Activated CD4-positive, alpha-beta memory T cell treated with anti-CD3 and anti-CD28 coated beads, Interleukin-2, amount 10 ng/mL, durations not matched to agents 7 days and 5 days (primary cell): ENCODE data around the gene GP5. TPM values are rescaled to one million over a fixed set of nuclear protein-coding genes. Genes with fewer than 3 reads are reported as not detected.

Experiments used
- CTCF ChIA-PET: fragments of 350-600 bp; sonication (Branson Sonifier 250); formaldehyde crosslinking; loops from one replicate; lab custom pipeline; 2021; ENCODE audit warnings: antibody characterized with exemption, inconsistent platforms; lab: Charles Lee
- POLR2A ChIA-PET: fragments of 350-600 bp; sonication (Branson Sonifier 250); formaldehyde crosslinking; loops from one replicate; lab custom pipeline; 2021; ENCODE audit warnings: antibody characterized with exemption; lab: Charles Lee
- DNase-seq: peaks from one replicate; pipeline ENCODE4 v3.0.0-alpha.2; 2020
- H3K27ac Mint-ChIP-seq: one replicate; pipeline ENCODE4 v1.8.0; 2021; ENCODE audit warnings: mild to moderate bottlenecking, mixed read lengths
- H3K27me3 Mint-ChIP-seq: one replicate; pipeline ENCODE4 v1.8.0; 2021; ENCODE audit warnings: mixed read lengths
- H3K36me3 Mint-ChIP-seq: one replicate; pipeline ENCODE4 v1.8.0; 2021; ENCODE audit warnings: low read depth, mixed read lengths
- H3K4me1 Mint-ChIP-seq: one replicate; pipeline ENCODE4 v1.8.0; 2021; ENCODE audit warnings: mixed read lengths
- H3K4me3 Mint-ChIP-seq: one replicate; pipeline ENCODE4 v1.8.0; 2021; ENCODE audit warnings: mild to moderate bottlenecking, mixed read lengths
- H3K9me3 Mint-ChIP-seq: one replicate; pipeline ENCODE4 v1.8.0; 2021; ENCODE audit warnings: mixed read lengths
- total RNA-seq, 2 experiments: library from RNA; stranded (reverse); gene quantifications; one replicate each; pipeline ENCODE4 v1.2.3, GENCODE V29; 2021

GP5 gene
- total RNA-seq, 2 experiments from 2014 or later, result 1.3 TPM

DNA sequence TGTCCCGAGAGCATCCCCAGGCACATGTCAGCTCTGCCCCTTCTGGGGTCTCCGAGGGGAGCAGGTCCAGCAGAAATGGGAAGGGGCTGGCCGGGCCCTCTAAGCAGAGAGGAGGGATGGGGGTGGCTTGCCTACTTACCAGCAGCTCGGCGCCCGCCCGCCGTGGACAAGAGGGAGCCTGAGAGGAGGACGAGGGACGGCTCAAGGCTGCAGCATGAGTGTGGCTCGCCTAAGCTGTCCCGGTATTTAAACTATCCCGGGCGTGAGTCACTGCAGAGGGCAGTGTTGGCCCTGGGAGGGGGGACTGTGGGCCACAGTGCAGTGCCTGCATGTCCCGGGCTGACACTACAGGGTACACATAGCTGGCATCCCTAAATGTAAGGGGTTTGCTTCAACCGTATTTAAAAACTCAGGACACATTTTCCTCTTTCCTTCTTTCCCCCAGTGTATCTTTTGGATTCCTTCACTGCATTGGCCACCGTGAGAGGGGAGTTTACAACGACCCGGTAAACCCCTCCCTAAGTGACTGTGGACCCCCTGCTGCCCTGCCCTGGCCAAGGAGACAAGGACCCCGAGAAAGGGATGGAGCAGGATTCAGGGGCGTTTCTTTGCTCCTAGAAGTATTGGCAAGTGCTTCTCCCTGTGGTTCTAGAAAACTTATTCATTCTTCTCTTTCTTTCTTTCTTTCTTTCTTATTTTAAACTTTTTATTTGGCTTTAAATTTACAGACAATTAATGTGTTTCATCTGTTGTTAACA, 29.4 kb downstream of the GP5 start, which contains the start of gene LRRC15:
Gene LRRC15, minus strand, starts transcription at position 222 of the 758 bp plus-strand sequence. CDS start 8,700 bp downstream, outside the sequence.
- H3K27ac Mint-ChIP-seq, result no peak within 1 kb of the TSS
- H3K4me1 Mint-ChIP-seq, result no peaks in the 10 kb centered on the region
- no peaks in the 10 kb centered on the region for H3K36me3 Mint-ChIP-seq
- ChIA-PET CTCF (interaction anchor here (1.5 kb wide), 1 partner anchor 26 kb away, joined by 6 read pairs; no protein-coding TSS in a partner anchor), POLR2A (no interaction called here)
- H3K4me3 Mint-ChIP-seq, result no peak within 1 kb of the TSS
- H3K9me3 Mint-ChIP-seq, result no peaks in the 10 kb centered on the region
- peaks cover 36% of the 10 kb centered on the region for H3K27me3 Mint-ChIP-seq
- DNase-seq, result no peak

DNA sequence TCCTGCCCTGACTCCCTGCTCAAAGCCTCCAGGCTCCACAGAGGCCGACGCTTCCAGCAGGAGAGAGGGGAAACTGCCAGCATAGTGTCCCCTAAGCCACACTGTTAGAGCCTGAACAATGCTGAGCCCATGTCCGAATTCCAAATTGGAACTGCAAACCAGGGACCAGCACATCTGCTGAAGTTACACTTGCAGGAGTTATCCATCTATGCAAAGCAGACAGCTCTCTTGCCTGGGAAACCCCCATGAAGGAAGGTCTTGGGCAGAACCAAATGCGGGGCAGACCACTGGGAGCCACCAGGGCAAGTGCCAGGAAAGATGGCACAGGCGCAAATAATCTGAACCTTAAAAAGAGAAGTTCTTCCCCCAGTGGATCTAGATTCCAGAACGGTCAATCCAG, 30.1 kb downstream of the GP5 start:
- Mint-ChIP-seq H3K36me3 (no peaks in the 10 kb centered on the region), H3K9me3 (no peaks in the 10 kb centered on the region), H3K27ac (no peak overlapping the region), H3K4me3 (no peak overlapping the region), H3K27me3 (peaks cover 39% of the 10 kb centered on the region), H3K4me1 (no peaks in the 10 kb centered on the region)
- ChIA-PET POLR2A (no interaction called here), CTCF (interaction anchor here (1.5 kb wide), 1 partner anchor 25 kb away, joined by 6 read pairs; no protein-coding TSS in a partner anchor)
- DNase-seq, result no peak

DNA sequence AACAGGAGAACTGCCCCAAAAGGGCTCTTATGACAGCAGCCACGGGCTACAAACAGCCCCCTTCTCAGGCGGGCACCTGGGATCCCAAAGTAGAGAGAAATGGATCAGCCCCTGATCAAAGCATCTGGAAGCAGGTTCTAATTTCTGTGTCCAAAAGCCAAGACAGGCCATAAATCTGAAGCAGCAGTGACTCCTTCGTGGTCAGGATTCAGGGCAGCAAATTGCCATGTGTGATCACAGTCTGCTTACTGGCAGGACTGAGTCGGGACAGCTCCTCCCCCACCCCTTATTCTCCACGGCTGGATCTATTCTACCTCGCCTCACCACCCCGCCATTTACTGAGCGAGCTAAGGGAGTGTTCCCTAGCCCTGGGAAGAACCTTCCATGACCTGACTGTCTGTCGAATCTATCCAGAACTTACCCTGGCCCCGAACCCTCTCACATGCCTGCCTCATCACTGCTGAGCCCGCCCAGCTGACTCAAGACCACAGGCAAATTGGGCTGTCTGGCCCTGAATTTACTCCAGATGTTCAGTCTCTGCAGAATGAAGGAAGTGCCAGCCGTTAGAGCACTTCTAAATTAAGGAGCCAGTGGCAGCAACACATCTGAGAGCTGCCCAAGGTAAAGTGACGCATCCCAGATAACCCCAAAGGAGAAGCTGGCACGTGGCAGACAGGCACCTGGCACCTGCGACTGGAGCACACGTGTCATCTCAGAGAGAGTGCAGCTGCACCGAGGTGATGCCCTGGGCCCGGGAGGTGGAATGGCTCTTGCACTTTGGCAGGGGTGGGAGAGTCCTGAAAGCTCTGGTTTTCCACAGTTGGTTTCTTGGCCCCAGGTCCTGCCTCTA, 30.8 kb downstream of the GP5 start:
- POLR2A ChIA-PET, result no interaction called here
- H3K4me1 Mint-ChIP-seq, result no peaks in the 10 kb centered on the region
- H3K9me3 Mint-ChIP-seq, result no peaks in the 10 kb centered on the region
- peaks cover 45% of the 10 kb centered on the region for H3K27me3 Mint-ChIP-seq
- CTCF ChIA-PET, result interaction anchor here (1.5 to 1.6 kb wide), 2 partner anchors 24 kb away, joined by 3 to 6 read pairs; no protein-coding TSS in a partner anchor
- DNase-seq, result no peak
- no peak overlapping the region for H3K4me3 Mint-ChIP-seq
- H3K36me3 Mint-ChIP-seq, result no peaks in the 10 kb centered on the region
- H3K27ac Mint-ChIP-seq, result no peak overlapping the region

- ChIA-PET POLR2A (no interaction called here), CTCF (interaction anchor here (0.7 kb wide), 1 partner anchor 22 kb away, joined by 4 read pairs; no protein-coding TSS in a partner anchor)
- H3K27me3 Mint-ChIP-seq, result peaks cover 45% of the 10 kb centered on the region
- H3K27ac Mint-ChIP-seq, result no peak overlapping the region
- H3K9me3 Mint-ChIP-seq, result no peaks in the 10 kb centered on the region
- H3K4me1 Mint-ChIP-seq, result no peaks in the 10 kb centered on the region
- no peak for DNase-seq
- no peaks in the 10 kb centered on the region for H3K36me3 Mint-ChIP-seq
- H3K4me3 Mint-ChIP-seq, result no peak overlapping the region
These were observed 33.0 kb downstream of the GP5 start for GRCh38 chr3:194365978-194366490.

- Mint-ChIP-seq H3K4me1 (no peaks in the 10 kb centered on the region), H3K4me3 (no peak overlapping the region), H3K36me3 (no peaks in the 10 kb centered on the region), H3K9me3 (no peaks in the 10 kb centered on the region), H3K27me3 (peaks cover 43% of the 10 kb centered on the region), H3K27ac (no peak overlapping the region)
- DNase-seq, result no peak
- CTCF ChIA-PET, result interaction anchor here (0.7 kb wide), 1 partner anchor 22 kb away, joined by 4 read pairs; no protein-coding TSS in a partner anchor
- POLR2A ChIA-PET, result no interaction called here
These were observed 33.5 kb downstream of the GP5 start for GRCh38 chr3:194365526-194365925.

- Mint-ChIP-seq H3K27ac (no peak overlapping the region), H3K4me3 (no peak overlapping the region), H3K27me3 (peaks cover 38% of the 10 kb centered on the region), H3K9me3 (no peaks in the 10 kb centered on the region), H3K4me1 (no peaks in the 10 kb centered on the region), H3K36me3 (no peaks in the 10 kb centered on the region)
- ChIA-PET CTCF (interaction anchor here (0.6 to 0.7 kb wide), 2 partner anchors 21 to 130 kb away, joined by 4 read pairs; no protein-coding TSS in a partner anchor), POLR2A (interaction anchor here (1.4 kb wide), 1 partner anchor 33 kb away, joined by 3 read pairs; no protein-coding TSS in a partner anchor)
- no peak for DNase-seq
These were observed 34.2 kb downstream of the GP5 start for GRCh38 chr3:194364652-194365434.

- Mint-ChIP-seq H3K27ac (no peak overlapping the region), H3K27me3 (peaks cover 33% of the 10 kb centered on the region), H3K9me3 (no peaks in the 10 kb centered on the region), H3K4me3 (no peak overlapping the region), H3K4me1 (no peaks in the 10 kb centered on the region), H3K36me3 (no peaks in the 10 kb centered on the region)
- POLR2A ChIA-PET, result interaction anchor here (1.2 to 1.4 kb wide), 2 partner anchors 10 to 34 kb away, joined by 3 read pairs; no protein-coding TSS in a partner anchor
- DNase-seq, result no peak
- CTCF ChIA-PET, result interaction anchor here (2.2 kb wide), 1 partner anchor 20 kb away, joined by 7 read pairs; no protein-coding TSS in a partner anchor
These were observed 34.8 kb downstream of the GP5 start for GRCh38 chr3:194364314-194364651.

GRCh38 chr3:194360568-194360967, 38.5 kb downstream of the GP5 start:
- Mint-ChIP-seq H3K9me3 (no peaks in the 10 kb centered on the region), H3K36me3 (no peaks in the 10 kb centered on the region), H3K4me3 (no peak overlapping the region), H3K27ac (no peak overlapping the region), H3K27me3 (peaks cover 23% of the 10 kb centered on the region), H3K4me1 (no peaks in the 10 kb centered on the region)
- ChIA-PET CTCF (no interaction called here), POLR2A (no interaction called here)
- DNase-seq, result no peak

DNA sequence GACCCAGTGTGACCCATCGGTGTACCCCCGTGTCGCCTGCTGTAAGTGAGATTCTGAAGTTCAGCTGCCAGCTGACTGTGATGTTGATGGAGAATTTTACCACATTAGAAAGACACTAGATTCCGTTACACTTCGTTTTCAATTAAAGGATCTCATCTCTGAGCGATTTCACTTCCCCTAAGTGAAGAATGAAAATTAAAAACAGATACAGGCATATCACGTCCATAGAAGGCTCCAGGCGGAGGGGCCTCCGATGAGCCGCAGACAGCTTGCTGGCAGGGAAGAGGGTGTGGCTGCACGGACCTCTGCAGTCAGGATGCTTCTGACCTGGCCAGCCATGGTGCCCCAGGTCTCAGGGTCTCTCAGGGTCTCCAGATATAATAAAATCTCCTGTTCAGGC, 41.4 kb downstream of the GP5 start:
- CTCF ChIA-PET, result interaction anchor here (1.2 kb wide), 1 partner anchor 37 kb away, joined by 3 read pairs; no protein-coding TSS in a partner anchor
- Mint-ChIP-seq H3K27me3 (peaks cover 13% of the 10 kb centered on the region), H3K36me3 (no peaks in the 10 kb centered on the region), H3K4me3 (no peak overlapping the region), H3K4me1 (no peaks in the 10 kb centered on the region), H3K27ac (no peak overlapping the region), H3K9me3 (no peaks in the 10 kb centered on the region)
- POLR2A ChIA-PET, result no interaction called here
- no peak for DNase-seq

DNA sequence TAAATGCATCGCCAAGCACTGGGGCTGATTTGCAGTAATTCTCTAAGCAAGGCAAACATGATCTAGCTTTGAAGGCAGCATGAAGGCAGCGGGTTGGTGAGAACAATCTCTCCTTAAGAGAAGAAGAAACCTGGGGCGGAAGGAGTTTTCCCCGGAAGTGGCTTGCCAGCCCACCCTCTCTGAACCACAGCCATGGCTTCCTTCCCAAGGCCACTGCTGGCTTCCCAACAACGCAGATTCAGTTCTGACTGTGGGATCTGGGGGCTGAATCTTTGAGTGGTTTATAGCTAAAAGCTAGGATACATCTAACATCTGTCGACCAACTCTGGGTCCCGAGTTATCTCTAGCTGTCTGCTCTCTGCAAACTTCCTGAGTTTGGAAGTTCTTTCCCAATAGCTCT, 43.7 kb downstream of the GP5 start:
- Mint-ChIP-seq H3K36me3 (no peaks in the 10 kb centered on the region), H3K27me3 (peaks cover 11% of the 10 kb centered on the region), H3K9me3 (no peaks in the 10 kb centered on the region), H3K4me3 (no peak overlapping the region), H3K27ac (no peak overlapping the region), H3K4me1 (no peaks in the 10 kb centered on the region)
- DNase-seq, result no peak
- ChIA-PET POLR2A (no interaction called here), CTCF (interaction anchor here (1.4 to 2.3 kb wide), 2 partner anchors 12 to 22 kb away, joined by 5 to 9 read pairs; no protein-coding TSS in a partner anchor)

DNA sequence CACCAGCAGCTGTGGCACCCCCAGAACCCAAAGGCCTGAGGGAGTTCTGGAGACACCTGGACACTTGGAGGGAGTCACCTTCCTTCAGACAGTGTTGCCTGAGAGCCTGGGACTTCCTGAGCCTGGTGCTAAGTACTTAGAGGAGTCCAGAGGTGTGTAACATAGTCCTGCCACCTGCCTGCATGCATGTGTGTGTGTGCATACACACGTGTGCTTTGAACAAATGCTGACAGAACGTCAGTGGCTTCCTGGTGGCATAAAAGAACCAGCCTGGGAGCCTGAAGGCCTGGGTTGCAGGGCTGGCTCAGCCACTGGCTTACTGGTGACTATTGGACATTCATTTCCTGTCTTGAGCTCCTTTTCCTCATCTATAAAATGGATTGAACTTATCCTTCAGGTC, 44.8 kb downstream of the GP5 start:
- Mint-ChIP-seq H3K36me3 (no peaks in the 10 kb centered on the region), H3K9me3 (no peaks in the 10 kb centered on the region), H3K27ac (no peak overlapping the region), H3K27me3 (peaks cover 9% of the 10 kb centered on the region), H3K4me1 (no peaks in the 10 kb centered on the region), H3K4me3 (no peak overlapping the region)
- DNase-seq, result no peak
- POLR2A ChIA-PET, result interaction anchor here (0.7 kb wide), 1 partner anchor 9 kb away, joined by 3 read pairs; no protein-coding TSS in a partner anchor
- CTCF ChIA-PET, result interaction anchor here (1.0 kb wide), 1 partner anchor 16 kb away, joined by 3 read pairs; no protein-coding TSS in a partner anchor

GRCh38 chr3:194352667-194353246, 46.3 kb downstream of the GP5 start:
- CTCF ChIA-PET, result no interaction called here
- DNase-seq, result no peak
- H3K4me3 Mint-ChIP-seq, result no peak overlapping the region
- H3K27ac Mint-ChIP-seq, result no peak overlapping the region
- H3K9me3 Mint-ChIP-seq, result no peaks in the 10 kb centered on the region
- peaks cover 4% of the 10 kb centered on the region for H3K27me3 Mint-ChIP-seq
- no peaks in the 10 kb centered on the region for H3K4me1 Mint-ChIP-seq
- POLR2A ChIA-PET, result no interaction called here
- H3K36me3 Mint-ChIP-seq, result no peaks in the 10 kb centered on the region
